H1 (cell line): ENCODE data around the gene TMEM269. TPM values are rescaled to one million over a fixed set of nuclear protein-coding genes. Genes with fewer than 3 reads are reported as not detected.
A peak's percentile ranks its signal among the peaks of the same experiment; 100 is the strongest.

Experiments used
- CTCF ChIA-PET: fragments of 300-600 bp; sonication (Branson Sonifier 250); formaldehyde crosslinking; loops from one replicate; lab custom pipeline; 2021; ENCODE audit not compliant: partially characterized antibody; lab: Charles Lee
- POLR2A ChIA-PET: fragments of 300-600 bp; sonication (Branson Sonifier 250); formaldehyde crosslinking; loops from one replicate; lab custom pipeline; 2021; ENCODE audit warnings: inconsistent platforms; ENCODE audit not compliant: partially characterized antibody; lab: Charles Lee
- DNase-seq, 2 experiments: peaks; one replicate each; pipeline versions ENCODE4 v3.0.0 to v3.0.0-alpha.2; 2010 to 2022; ENCODE audit warnings: low spot score in 2 of 2, low read depth in 1 of 2, mixed read lengths in 1 of 2
- FAIRE-seq: peaks from 2 replicates; lab custom pipeline; 2011; peaks lifted over from hg19 to GRCh38; lab: Jason Lieb, UNC
- H2AFZ ChIP-seq: 2 replicates; pipeline ENCODE4 v1.8.1; 2012; ENCODE audit warnings: low read length, inconsistent platforms
- H2AK5ac ChIP-seq: 2 replicates; pipeline ENCODE4 v1.6.1; 2013; ENCODE audit warnings: low read depth, low read length
- H2BK120ac ChIP-seq: replicated peaks from 2 replicates; pipeline ENCODE3; 2013; ENCODE audit warnings: low read depth, low read length, inconsistent platforms
- H2BK12ac ChIP-seq: 2 replicates; pipeline ENCODE4 v1.6.1; 2013; ENCODE audit warnings: low read depth, low read length
- H2BK15ac ChIP-seq: 2 replicates; pipeline ENCODE4 v1.6.1; 2013; ENCODE audit warnings: low read length
- H2BK20ac ChIP-seq: 2 replicates; pipeline ENCODE4 v1.6.1; 2013; ENCODE audit warnings: low read length
- H2BK5ac ChIP-seq: 2 replicates; pipeline ENCODE4 v1.6.1; 2013; ENCODE audit warnings: low read depth, low read length
- H3K14ac ChIP-seq: 2 replicates; pipeline ENCODE4 v1.6.1; 2013; ENCODE audit warnings: inconsistent platforms; ENCODE audit not compliant: insufficient read length
- H3K18ac ChIP-seq: 2 replicates; pipeline ENCODE4 v1.6.1; 2013; ENCODE audit warnings: low read length; ENCODE audit errors: extremely low read depth
- H3K23ac ChIP-seq: 2 replicates; pipeline ENCODE4 v1.6.1; 2013; ENCODE audit warnings: inconsistent platforms; ENCODE audit not compliant: insufficient read length
- H3K23me2 ChIP-seq: 2 replicates; pipeline ENCODE4 v1.6.1; 2013; ENCODE audit warnings: low read depth, low read length
- H3K27ac ChIP-seq: 2 replicates; pipeline ENCODE4 v1.6.1; 2011; ENCODE audit warnings: low read depth, low read length, inconsistent platforms
- H3K27me3 ChIP-seq, 4 experiments: replicated peaks in 1 of 4; 1 replicate in 1 of 4; 2 replicates in 3 of 4; pipeline versions ENCODE4 v1.6.1 to v1.8.1; 2011 to 2013; ENCODE audit warnings: low read length in 3 of 4, mild to moderate bottlenecking in 3 of 4, inconsistent platforms in 2 of 4, mixed read lengths in 2 of 4, moderate library complexity in 1 of 4; ENCODE audit not compliant: control insufficient read depth in 3 of 4, insufficient read depth in 3 of 4; ENCODE audit errors: extremely low read depth in 1 of 4
- H3K36me3 ChIP-seq, 4 experiments: 2 replicates each; pipeline versions ENCODE4 v1.6.1 to v1.8.1; 2011 to 2013; ENCODE audit warnings: mild to moderate bottlenecking in 4 of 4, low read length in 3 of 4, moderate library complexity in 2 of 4, control low read depth in 1 of 4, inconsistent platforms in 1 of 4; ENCODE audit not compliant: insufficient read depth in 4 of 4, control insufficient read depth in 2 of 4
- H3K4ac ChIP-seq: replicated peaks from 2 replicates; pipeline ENCODE3; 2013; ENCODE audit warnings: low read length, low read depth, mixed read lengths, inconsistent platforms; ENCODE audit not compliant: insufficient read length
- H3K4me1 ChIP-seq, 4 experiments: replicated peaks in 1 of 4; 1 replicate in 1 of 4; 2 replicates in 3 of 4; pipeline versions ENCODE4 v1.6.1 to v1.8.1; 2011 to 2013; ENCODE audit warnings: low read length in 3 of 4, inconsistent platforms in 2 of 4, mixed read lengths in 1 of 4; ENCODE audit not compliant: insufficient read depth in 4 of 4, control insufficient read depth in 3 of 4
- H3K4me2 ChIP-seq, 2 experiments: 2 replicates each; pipeline versions ENCODE4 v1.6.1 to v1.8.1; 2011 to 2013; ENCODE audit warnings: low read depth in 2 of 2, low read length in 2 of 2, control low read depth in 1 of 2, inconsistent platforms in 1 of 2, mild to moderate bottlenecking in 1 of 2; ENCODE audit not compliant: insufficient read depth in 1 of 2
- H3K4me3 ChIP-seq, 4 experiments: fragments of 200-600, 300-600 bp in 1 of 4; sonication (generic), shearing (Covaris generic), sonication (Bioruptor Twin) in 1 of 4; 2 replicates each; pipeline versions ENCODE4 v1.5.1 to v1.8.1; 2011 to 2016; ENCODE audit warnings: low read length in 4 of 4, low read depth in 3 of 4, control low read depth in 2 of 4, inconsistent platforms in 2 of 4, mild to moderate bottlenecking in 2 of 4, mixed read lengths in 1 of 4, moderate library complexity in 1 of 4; ENCODE audit not compliant: insufficient read depth in 2 of 4; ENCODE audit errors: extremely low read depth in 1 of 4
- H3K56ac ChIP-seq: replicated peaks from 2 replicates; pipeline ENCODE3; 2013; ENCODE audit warnings: low read depth, mild to moderate bottlenecking, mixed read lengths, low read length, inconsistent platforms; ENCODE audit not compliant: insufficient read length
- H3K79me1 ChIP-seq: 2 replicates; pipeline ENCODE4 v1.6.1; 2013; ENCODE audit warnings: low read depth, low read length, control low read depth
- H3K79me2 ChIP-seq, 2 experiments: 2 replicates each; pipeline versions ENCODE4 v1.6.1 to v1.8.1; 2012 to 2013; ENCODE audit warnings: low read length in 2 of 2, mild to moderate bottlenecking in 2 of 2, inconsistent platforms in 1 of 2; ENCODE audit not compliant: insufficient read depth in 2 of 2, control insufficient read depth in 1 of 2
- H3K9ac ChIP-seq, 4 experiments: replicated peaks in 1 of 4; 1 replicate in 1 of 4; 2 replicates in 3 of 4; pipeline versions ENCODE4 v1.6.1 to v1.8.1; 2011 to 2013; ENCODE audit warnings: low read depth in 3 of 4, low read length in 3 of 4, control low read depth in 2 of 4, mild to moderate bottlenecking in 2 of 4, moderate library complexity in 2 of 4, inconsistent platforms in 1 of 4; ENCODE audit errors: extremely low read depth in 1 of 4
- H3K9me3 ChIP-seq, 2 experiments: 2 replicates each; pipeline versions ENCODE4 v1.6.1 to v1.8.1; 2012 to 2013; ENCODE audit warnings: mild to moderate bottlenecking in 2 of 2, moderate library complexity in 2 of 2, control low read depth in 1 of 2, inconsistent platforms in 1 of 2, low read depth in 1 of 2, low read length in 1 of 2, mixed read lengths in 1 of 2; ENCODE audit not compliant: insufficient read depth in 2 of 2
- H4K20me1 ChIP-seq, 2 experiments: replicated peaks in 1 of 2; 2 replicates each; pipeline versions ENCODE3 to v1.8.1; 2011 to 2013; ENCODE audit warnings: inconsistent platforms in 2 of 2, low read length in 2 of 2, mild to moderate bottlenecking in 1 of 2; ENCODE audit not compliant: insufficient read depth in 2 of 2, control insufficient read depth in 1 of 2
- H4K5ac ChIP-seq: 2 replicates; pipeline ENCODE4 v1.6.1; 2013; ENCODE audit warnings: low read length, low read depth, mixed read lengths, inconsistent platforms; ENCODE audit not compliant: insufficient read length
- H4K8ac ChIP-seq: 2 replicates; pipeline ENCODE4 v1.8.0; 2013; ENCODE audit warnings: mild to moderate bottlenecking, moderate library complexity, low read length, inconsistent platforms; ENCODE audit not compliant: insufficient read depth; ENCODE audit errors: extremely low read depth
- H4K91ac ChIP-seq: replicated peaks from 2 replicates; pipeline ENCODE3; 2013; ENCODE audit warnings: low read length, mixed read lengths, inconsistent platforms; ENCODE audit not compliant: insufficient read length
- BACH1 ChIP-seq: IDR thresholded peaks from 2 replicates; pipeline ENCODE4 v1.6.1; 2012; ENCODE audit warnings: low read length, improper control_type of control experiment
- CEBPB ChIP-seq: IDR thresholded peaks from 2 replicates; pipeline ENCODE4 v1.6.1; 2012; ENCODE audit warnings: low read depth, low read length
- HDAC2 ChIP-seq, 2 experiments: fragments of 300-600 bp in 1 of 2; sonication (generic) in 1 of 2; IDR thresholded peaks; 2 replicates each; pipeline ENCODE4 v1.6.1; 2011 to 2012; ENCODE audit warnings: low read depth in 2 of 2, low read length in 2 of 2, mild to moderate bottlenecking in 2 of 2, moderate library complexity in 2 of 2, borderline replicate concordance in 1 of 2, inconsistent platforms in 1 of 2
- JUN ChIP-seq: IDR thresholded peaks from 2 replicates; pipeline ENCODE4 v1.6.1; 2011; ENCODE audit warnings: low read depth, mild to moderate bottlenecking, improper control_type of control experiment, low read length
- KDM5A ChIP-seq: fragments of 200-600 bp; IDR thresholded peaks from 2 replicates; pipeline ENCODE4 v1.7.1; 2012; ENCODE audit warnings: mild to moderate bottlenecking, low read length, inconsistent platforms, mixed read lengths
- PHF8 ChIP-seq: fragments of 200-600 bp; sonication (generic); conservative IDR thresholded peaks from 2 replicates; pipeline ENCODE4 v1.7.1; 2012; ENCODE audit warnings: low read depth, mild to moderate bottlenecking, inconsistent platforms, low read length, moderate library complexity
- SP4 ChIP-seq: IDR thresholded peaks from 2 replicates; pipeline ENCODE4 v1.6.1; 2012; ENCODE audit warnings: low read length, inconsistent platforms
- SUZ12 ChIP-seq: fragments of 200-600 bp; sonication (generic); IDR thresholded peaks from 2 replicates; pipeline ENCODE4 v1.6.1; 2012; ENCODE audit warnings: mild to moderate bottlenecking, inconsistent platforms, low read length, moderate library complexity, mixed read lengths
- TAF7 ChIP-seq: optimal IDR thresholded peaks from 2 replicates; pipeline ENCODE3; 2011; ENCODE audit warnings: low read depth, mild to moderate bottlenecking, inconsistent platforms, low read length, moderate library complexity, borderline replicate concordance
- WGBS, 2 experiments: shearing (Covaris generic) in 1 of 2; methylation state at CpG; one replicate each; pipeline versions ENCODE4 v1.1.6 to v1.1.7; 2013 to 2015; ENCODE audit warnings: low lambda C conversion rate in 2 of 2, mixed read lengths in 2 of 2, inconsistent platforms in 1 of 2, low coverage in 1 of 2, missing lambda C conversion rate in 1 of 2; ENCODE audit not compliant: insufficient replicate concordance in 2 of 2, insufficient coverage in 1 of 2, insufficient read length in 1 of 2; ENCODE audit errors: extremely low coverage in 1 of 2, missing lambda C conversion rate in 1 of 2; 5-methylcytosine and 5-hydroxymethylcytosine counted together
- polyA plus RNA-seq, 7 experiments: library from polyadenylated mRNA; depleted of rRNA in 3 of 7; stranded (reverse) in 5 of 7; unstranded in 2 of 7; fragments of >200 nt in 5 of 7; fragments of 200-250 nt in 2 of 7; gene quantifications; 1 replicate in 5 of 7; 2 replicates in 1 of 7; 4 replicates in 1 of 7; pipeline versions ENCODE4 v1.2.1 to v1.2.3, GENCODE V29; 2011 to 2013; ENCODE audit warnings: missing spikeins in 2 of 7, mixed read lengths in 2 of 7
- total RNA-seq: library from RNA; stranded (reverse); fragmentation: NEBNext Ultra II Directional; extraction: Animal tissue kit (Norgen Biotek cat#: 25700); gene quantifications from 2 replicates; pipeline ENCODE4 v1.2.1, GENCODE V29; 2021
- TF ChIP-seq, protein P1 (sequence below), 3 experiments: IDR thresholded peaks; 1 replicate in 2 of 3; 2 replicates in 1 of 3; pipeline versions ENCODE4 v1.5.1 to v1.6.1; 2011; ENCODE audit warnings: low read length in 3 of 3, mild to moderate bottlenecking in 3 of 3, inconsistent platforms in 2 of 3, low read depth in 1 of 3, moderate library complexity in 1 of 3; ENCODE audit not compliant: insufficient read depth in 1 of 3; ENCODE audit errors: control extremely low read depth in 1 of 3

The TMEM269 gene
- total and polyA plus RNA-seq, 2 of the 8 experiments (the other 6 are each of a cell fraction or from before 2014, with no cell fraction given): 0.14 to 0.35 TPM

DNA sequence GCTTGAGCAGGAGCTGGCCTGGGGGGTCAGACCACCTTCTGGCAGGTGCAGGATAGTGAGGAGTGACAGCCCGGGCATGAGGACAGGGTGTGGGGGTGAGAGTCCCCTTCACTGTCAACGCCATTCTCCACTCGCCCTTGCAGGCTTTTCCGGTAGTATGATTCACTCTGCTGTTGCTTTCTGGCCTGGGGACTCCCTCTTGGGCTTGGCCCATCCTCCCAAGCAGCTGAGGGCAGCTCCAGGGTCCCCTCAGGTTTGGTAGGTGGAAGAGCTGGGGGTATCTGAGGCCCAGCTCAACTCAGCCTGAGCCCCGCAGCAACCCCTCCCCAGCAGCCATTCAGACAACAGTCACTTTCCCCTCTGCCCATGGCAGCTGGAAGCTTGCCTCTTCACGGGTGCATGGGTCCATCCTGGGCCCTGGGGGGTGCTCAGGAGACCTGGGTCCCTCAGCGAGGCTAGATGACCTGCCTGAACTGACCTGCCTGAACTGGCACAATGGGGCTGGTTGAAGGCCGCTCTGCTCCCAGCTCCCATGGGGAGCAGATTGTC is 46.0 kb upstream of the TMEM269 start:
- H3K18ac ChIP-seq: no peak overlapping the region
- no peaks in the 10 kb centered on the region for H3K27me3 ChIP-seq
- H2AFZ ChIP-seq: no peak overlapping the region
- H3K27ac ChIP-seq: no peak overlapping the region
- H4K20me1 ChIP-seq: peaks cover 0 to 4% of the 10 kb centered on the region in 2 experiments
- H3K79me2 ChIP-seq: no peaks in the 10 kb centered on the region
- peak overlapping the region; percentile 78; the same call in 1 of the 2 replicates for H2BK5ac ChIP-seq
- H3K79me1 ChIP-seq: peaks cover 3% of the 10 kb centered on the region; the same call in 1 of the 2 replicates
- H3K56ac ChIP-seq: no peak overlapping the region
- 0 out of 2 replicates have a peak overlapping the region, but pooled peaks have one; percentile 60 for H2BK12ac ChIP-seq
- ChIA-PET POLR2A (interaction anchor here (0.5 to 2.2 kb wide), 2 partner anchors 57 to 80 kb away, joined by 3 to 7 read pairs; partner anchors contain the start of gene YBX1), CTCF (interaction anchor here (0.6 to 1.2 kb wide), 5 partner anchors 9 to 48 kb away, joined by 3 read pairs; no protein-coding TSS in a partner anchor)
- peaks cover 0 to 40% (median 28%) of the 10 kb centered on the region in 4 experiments; a peak in 6 of 7 replicates for H3K4me1 ChIP-seq
- no peak overlapping the region for H3K4ac ChIP-seq
- H3K9me3 ChIP-seq: no peaks in the 10 kb centered on the region
- no peak overlapping the region for H3K4me3 ChIP-seq
- H3K9ac ChIP-seq: no peak overlapping the region
- DNase-seq (no peak), FAIRE-seq (no peak)
- H3K23ac ChIP-seq: no peak overlapping the region
- no peak overlapping the region for H4K5ac ChIP-seq
- no peak overlapping the region for H2BK15ac ChIP-seq
- no peak overlapping the region for H4K8ac ChIP-seq
- whole genome bisulfite sequencing, 2 experiments: 90% methylated on average over 8 of the region's 8 CpGs; no CpG with 5 or more reads in 1 of the 2 experiments
- peak overlapping the region in 1 of 2 experiments; percentile 77; a peak in 1 of 4 replicates for H3K4me2 ChIP-seq
- no peak overlapping the region for H2AK5ac ChIP-seq
- no peak overlapping the region for H3K14ac ChIP-seq
- no peak overlapping the region for H2BK120ac ChIP-seq
- H2BK20ac ChIP-seq: no peak overlapping the region
- peak overlapping the region; percentile 16 for H4K91ac ChIP-seq
- peaks cover 5% of the 10 kb centered on the region; the same call in 1 of the 2 replicates for H3K23me2 ChIP-seq
- H3K36me3 ChIP-seq: no peaks in the 10 kb centered on the region
- TF ChIP-seq BACH1 (no peak), SUZ12 (no peak), PHF8 (no peak), KDM5A (no peak), CEBPB (no peak), SP4 (no peak), HDAC2 (IDR thresholded peaks at IDR 0.05; ENCODE audit: borderline replicate concordance in 1 of 2, low read depth in 2 of 2, low read length in 2 of 2) (no peak), JUN (no peak), TAF7 (no peak)
- TF ChIP-seq, protein P1, sequence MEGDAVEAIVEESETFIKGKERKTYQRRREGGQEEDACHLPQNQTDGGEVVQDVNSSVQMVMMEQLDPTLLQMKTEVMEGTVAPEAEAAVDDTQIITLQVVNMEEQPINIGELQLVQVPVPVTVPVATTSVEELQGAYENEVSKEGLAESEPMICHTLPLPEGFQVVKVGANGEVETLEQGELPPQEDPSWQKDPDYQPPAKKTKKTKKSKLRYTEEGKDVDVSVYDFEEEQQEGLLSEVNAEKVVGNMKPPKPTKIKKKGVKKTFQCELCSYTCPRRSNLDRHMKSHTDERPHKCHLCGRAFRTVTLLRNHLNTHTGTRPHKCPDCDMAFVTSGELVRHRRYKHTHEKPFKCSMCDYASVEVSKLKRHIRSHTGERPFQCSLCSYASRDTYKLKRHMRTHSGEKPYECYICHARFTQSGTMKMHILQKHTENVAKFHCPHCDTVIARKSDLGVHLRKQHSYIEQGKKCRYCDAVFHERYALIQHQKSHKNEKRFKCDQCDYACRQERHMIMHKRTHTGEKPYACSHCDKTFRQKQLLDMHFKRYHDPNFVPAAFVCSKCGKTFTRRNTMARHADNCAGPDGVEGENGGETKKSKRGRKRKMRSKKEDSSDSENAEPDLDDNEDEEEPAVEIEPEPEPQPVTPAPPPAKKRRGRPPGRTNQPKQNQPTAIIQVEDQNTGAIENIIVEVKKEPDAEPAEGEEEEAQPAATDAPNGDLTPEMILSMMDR (IDR thresholded peaks at IDR 0.05; ENCODE audit: control extremely low read depth in 1 of 3, insufficient read depth in 1 of 3, low read depth in 1 of 3, low read length in 3 of 3): no peak
